Adrenal gland (tissue), 5 donors: ENCODE results near the gene HNRNPC.

Experiments used
- CTCF ChIP-seq, 6 experiments: fragments of 450-650 bp in 4 of 6; fragments of 200-600 bp in 2 of 6; sonication (generic) in 1 of 6; IDR thresholded peaks; 1 replicate in 5 of 6; 2 replicates in 1 of 6; pipeline versions ENCODE4 v1.5.1 to v1.8.0; 2016 to 2021; ENCODE audit warnings: antibody characterized with exemption in 6 of 6, mild to moderate bottlenecking in 2 of 6, moderate library complexity in 1 of 6
- POLR2A ChIP-seq, 2 donors: fragments of 450-650 bp; IDR thresholded peaks; one replicate each; pipeline ENCODE4 v1.6.1; 2017; ENCODE audit warnings: antibody characterized with exemption in 2 of 2, mild to moderate bottlenecking in 2 of 2, moderate library complexity in 1 of 2
- donor health status: DM: no; HTN: no; CAD: no.

GRCh38 chr14:21184254-21184653, 85.0 kb downstream of the HNRNPC start:
- TF ChIP-seq CTCF (IDR thresholded peaks at IDR 0.05) (no peak), POLR2A (IDR thresholded peaks at IDR 0.05) (no peak)
